Mesenchymal stem cell (in vitro differentiated cells and primary cell): Measurements from ENCODE around the gene PRMT3.
"Not testable (repeated sequence)": the region's sequence is repeated elsewhere in the genome, so short reads cannot be mapped to it uniquely, and the experiment has no call there.

ENCODE experiments used
- DNase-seq: peaks from one replicate; pipeline ENCODE4 v3.0.0-alpha.2; 2013
- H2AFZ ChIP-seq: one replicate; pipeline ENCODE4 v1.6.1; 2013; ENCODE audit warnings: low read depth, mild to moderate bottlenecking, control low read depth, inconsistent platforms, low read length, moderate library complexity
- H2AK5ac ChIP-seq: 2 replicates; pipeline ENCODE4 v1.6.1; 2013; ENCODE audit warnings: low read length, moderate library complexity, mild to moderate bottlenecking, inconsistent platforms; ENCODE audit not compliant: severe bottlenecking
- H2BK120ac ChIP-seq: one replicate; pipeline ENCODE4 v1.6.1; 2013; ENCODE audit warnings: low read depth, mild to moderate bottlenecking, inconsistent platforms, low read length, moderate library complexity
- H2BK12ac ChIP-seq, 2 experiments: one replicate each; pipeline ENCODE4 v1.6.1; 2013; ENCODE audit warnings: inconsistent platforms in 2 of 2, low read length in 2 of 2, mild to moderate bottlenecking in 2 of 2, moderate library complexity in 2 of 2, control low read depth in 1 of 2
- H2BK15ac ChIP-seq: one replicate; pipeline ENCODE4 v1.6.1; 2013; ENCODE audit warnings: mild to moderate bottlenecking, low read depth, inconsistent platforms; ENCODE audit not compliant: poor library complexity, severe bottlenecking
- H2BK5ac ChIP-seq: 2 replicates; pipeline ENCODE4 v1.6.1; 2013; ENCODE audit warnings: low read depth, mild to moderate bottlenecking, low read length, control low read depth, inconsistent platforms; ENCODE audit not compliant: poor library complexity, severe bottlenecking
- H3K14ac ChIP-seq, 2 experiments: one replicate each; pipeline ENCODE4 v1.6.1; 2013; ENCODE audit warnings: inconsistent platforms in 2 of 2, low read length in 2 of 2, control low read depth in 1 of 2, mild to moderate bottlenecking in 1 of 2, moderate library complexity in 1 of 2
- H3K18ac ChIP-seq, 2 experiments: one replicate each; pipeline ENCODE4 v1.6.1; 2013; ENCODE audit warnings: inconsistent platforms in 2 of 2, low read length in 2 of 2, control low read depth in 1 of 2, low read depth in 1 of 2, mild to moderate bottlenecking in 1 of 2
- H3K23ac ChIP-seq, 2 experiments: one replicate each; pipeline ENCODE4 v1.6.1; 2013; ENCODE audit warnings: inconsistent platforms in 2 of 2, low read length in 2 of 2, mild to moderate bottlenecking in 2 of 2, moderate library complexity in 2 of 2, control low read depth in 1 of 2
- H3K27ac ChIP-seq: 2 replicates; pipeline ENCODE4 v1.5.1; 2013; ENCODE audit warnings: mild to moderate bottlenecking, moderate library complexity, low read length, control low read depth, inconsistent platforms; ENCODE audit not compliant: poor library complexity, severe bottlenecking
- H3K27me3 ChIP-seq, 2 experiments: 2 replicates each; pipeline versions ENCODE4 v1.6.1 to v1.7.0; 2013; ENCODE audit warnings: low read length in 2 of 2, mild to moderate bottlenecking in 2 of 2, moderate library complexity in 2 of 2, control low read depth in 1 of 2, inconsistent platforms in 1 of 2; ENCODE audit not compliant: control insufficient read depth in 1 of 2, insufficient read depth in 1 of 2
- H3K36me3 ChIP-seq, 2 experiments: 2 replicates each; pipeline versions ENCODE4 v1.6.1 to v1.7.0; 2013; ENCODE audit warnings: low read length in 2 of 2, control low read depth in 1 of 2, inconsistent platforms in 1 of 2, low read depth in 1 of 2, mild to moderate bottlenecking in 1 of 2; ENCODE audit not compliant: insufficient read depth in 2 of 2, control insufficient read depth in 1 of 2
- H3K4ac ChIP-seq, 2 experiments: one replicate each; pipeline ENCODE4 v1.6.1; 2013; ENCODE audit warnings: inconsistent platforms in 2 of 2, low read length in 2 of 2, mild to moderate bottlenecking in 2 of 2, moderate library complexity in 2 of 2, control low read depth in 1 of 2, low read depth in 1 of 2
- H3K4me1 ChIP-seq: 2 replicates; pipeline ENCODE4 v1.6.1; 2013; ENCODE audit warnings: low read depth, low read length, control low read depth; ENCODE audit not compliant: control insufficient read depth, insufficient read depth
- H3K4me2 ChIP-seq: 2 replicates; pipeline ENCODE4 v1.6.1; 2013; ENCODE audit warnings: low read length, mild to moderate bottlenecking, inconsistent platforms; ENCODE audit not compliant: poor library complexity, severe bottlenecking
- H3K4me3 ChIP-seq, 2 experiments: 2 replicates each; pipeline versions ENCODE4 v1.5.1 to v1.7.0; 2013; ENCODE audit warnings: low read length in 2 of 2, mild to moderate bottlenecking in 2 of 2, control low read depth in 1 of 2, low read depth in 1 of 2; ENCODE audit not compliant: insufficient read depth in 1 of 2
- H3K79me1 ChIP-seq: replicated peaks from 2 replicates; pipeline ENCODE4 v1.6.1; 2013; ENCODE audit warnings: mild to moderate bottlenecking, control low read depth, low read length, inconsistent platforms; ENCODE audit not compliant: poor library complexity, severe bottlenecking
- H3K9ac ChIP-seq: 2 replicates; pipeline ENCODE4 v1.7.0; 2013; ENCODE audit warnings: mild to moderate bottlenecking, low read length, moderate library complexity
- H3K9me3 ChIP-seq: 2 replicates; pipeline ENCODE4 v1.7.0; 2013; ENCODE audit warnings: mild to moderate bottlenecking, low read length; ENCODE audit not compliant: control insufficient read depth
- H4K8ac ChIP-seq: one replicate; pipeline ENCODE4 v1.6.1; 2013; ENCODE audit warnings: inconsistent platforms, mild to moderate bottlenecking, low read length, moderate library complexity
- H4K91ac ChIP-seq: one replicate; pipeline ENCODE4 v1.6.1; 2013; ENCODE audit warnings: mild to moderate bottlenecking, low read length, inconsistent platforms
- WGBS: methylation state at CpG from one replicate; pipeline ENCODE4 v1.1.7; 2013; ENCODE audit warnings: mixed read lengths; 5-methylcytosine and 5-hydroxymethylcytosine counted together

Gene PRMT3

GRCh38 chr11:20551096-20551495 lies 163.6 kb downstream of the PRMT3 start:
- Histone ChIP-seq H3K9me3 (no peaks in the 10 kb centered on the region), H3K4me3 (no peak overlapping the region), H2BK5ac (no peak overlapping the region), H2AFZ (no peak overlapping the region), H3K4ac (no peak overlapping the region), H2BK15ac (no peak overlapping the region), H3K4me1 (no peaks in the 10 kb centered on the region), H3K36me3 (no peaks in the 10 kb centered on the region), H3K27ac (no peak overlapping the region), H2AK5ac (no peak overlapping the region), H3K18ac (no peak overlapping the region), H2BK120ac (no peak overlapping the region), H3K23ac (no peak overlapping the region), H4K91ac (no peak overlapping the region), H2BK12ac (no peak overlapping the region), H3K14ac (no peak overlapping the region), H3K79me1 (no peaks in the 10 kb centered on the region), H3K4me2 (no peak overlapping the region), H3K27me3 (no peaks in the 10 kb centered on the region), H4K8ac (no peak overlapping the region), H3K9ac (no peak overlapping the region)
- no peak for DNase-seq
- 53% methylated on average over 2 of the region's 2 CpGs for WGBS

DNA sequence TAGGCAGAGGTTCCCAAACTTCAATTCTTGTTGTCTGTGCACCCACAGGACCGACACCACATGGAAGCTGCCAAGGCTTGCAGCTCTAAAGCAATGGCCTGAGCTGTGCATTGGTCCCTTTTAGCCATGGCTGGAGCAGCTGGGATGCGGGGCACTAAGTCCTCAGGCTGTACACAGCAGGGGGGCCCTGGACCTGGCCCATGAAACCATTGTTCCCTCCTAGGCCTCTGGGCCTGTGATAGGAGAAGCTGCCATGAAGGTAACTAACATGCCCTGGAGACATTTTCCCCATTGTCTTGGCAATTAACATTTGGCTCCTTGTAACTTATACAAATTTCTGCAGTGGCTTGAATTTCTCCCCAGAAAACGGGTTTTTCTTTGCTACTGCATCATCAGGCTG lies 168.3 kb downstream of the PRMT3 start:
- Histone ChIP-seq H4K91ac (no peak overlapping the region), H3K4ac (no peak overlapping the region), H3K27me3 (no peaks in the 10 kb centered on the region), H2BK120ac (no peak overlapping the region), H3K9me3 (no peaks in the 10 kb centered on the region), H3K23ac (no peak overlapping the region), H3K14ac (no peak overlapping the region), H2BK15ac (no peak overlapping the region), H3K27ac (no peak overlapping the region), H4K8ac (no peak overlapping the region), H3K79me1 (no peaks in the 10 kb centered on the region), H2AFZ (no peak overlapping the region), H2BK5ac (no peak overlapping the region), H3K4me2 (no peak overlapping the region), H2AK5ac (no peak overlapping the region), H3K18ac (no peak overlapping the region), H3K9ac (no peak overlapping the region), H3K36me3 (no peaks in the 10 kb centered on the region), H3K4me1 (no peaks in the 10 kb centered on the region), H3K4me3 (no peak overlapping the region), H2BK12ac (no peak overlapping the region)
- WGBS, result 34% methylated on average over 3 of the region's 3 CpGs
- no peak for DNase-seq

GRCh38 chr11:20556396-20556795 lies 168.9 kb downstream of the PRMT3 start:
- H3K27me3 ChIP-seq, H3K14ac ChIP-seq, H2BK120ac ChIP-seq, H3K9me3 ChIP-seq, H3K4me2 ChIP-seq, H2AFZ ChIP-seq, H3K79me1 ChIP-seq, H2BK15ac ChIP-seq, H3K18ac ChIP-seq, H4K91ac ChIP-seq, H2AK5ac ChIP-seq, H3K9ac ChIP-seq, H3K4me1 ChIP-seq, H3K27ac ChIP-seq, H3K36me3 ChIP-seq, H3K4ac ChIP-seq, H2BK5ac ChIP-seq, H3K4me3 ChIP-seq, H3K23ac ChIP-seq, H2BK12ac ChIP-seq, H4K8ac ChIP-seq, DNase-seq: not testable (repeated sequence)

- no peak overlapping the region for H2BK5ac ChIP-seq
- H4K91ac ChIP-seq, result no peak overlapping the region
- no peaks in the 10 kb centered on the region for H3K4me1 ChIP-seq
- H3K23ac ChIP-seq, result no peak overlapping the region
- no peak overlapping the region for H2AFZ ChIP-seq
- H3K27me3 ChIP-seq, result no peaks in the 10 kb centered on the region
- 85% methylated on average over 4 of the region's 4 CpGs for WGBS
- no peak for DNase-seq
- H3K4me2 ChIP-seq, result no peak overlapping the region
- no peak overlapping the region for H3K18ac ChIP-seq
- no peak overlapping the region for H2AK5ac ChIP-seq
- H3K9me3 ChIP-seq, result no peaks in the 10 kb centered on the region
- H3K27ac ChIP-seq, result no peak overlapping the region
- H2BK15ac ChIP-seq, result no peak overlapping the region
- H4K8ac ChIP-seq, result no peak overlapping the region
- no peak overlapping the region for H3K4ac ChIP-seq
- no peaks in the 10 kb centered on the region for H3K79me1 ChIP-seq
- H3K9ac ChIP-seq, result no peak overlapping the region
- H3K14ac ChIP-seq, result no peak overlapping the region
- no peak overlapping the region for H2BK120ac ChIP-seq
- H3K36me3 ChIP-seq, result no peaks in the 10 kb centered on the region
- H2BK12ac ChIP-seq, result no peak overlapping the region
- H3K4me3 ChIP-seq, result no peak overlapping the region
Measured at GRCh38 chr11:20558741-20559140, 171.2 kb downstream of the PRMT3 start.
